Upper lobe of left lung (tissue), 6 donors: ENCODE data around the gene CD96. TPM values are rescaled to one million over a fixed set of nuclear protein-coding genes. Genes with fewer than 3 reads are reported as not detected.

Experiments
- ATAC-seq, 2 donors: fragments of 200-7000 bp; cut with Tn5 transposase; one replicate each; pipeline ENCODE4 v1.9.1; 2022; ENCODE audit warnings: mild to moderate bottlenecking in 2 of 2, moderate library complexity in 2 of 2; ENCODE audit not compliant: low FRiP score in 2 of 2
- DNase-seq, 2 donors: peaks; one replicate each; pipeline ENCODE4 v3.0.0-alpha.2; 2019 to 2020
- H3K27ac ChIP-seq, 4 donors: fragments of 200-600 bp; sonication (generic); one replicate each; pipeline ENCODE4 v1.5.1; 2016 to 2019
- H3K27me3 ChIP-seq, 4 donors: fragments of 200-600 bp; sonication (generic); one replicate each; pipeline ENCODE4 v1.5.1; 2017 to 2019
- H3K36me3 ChIP-seq, 4 donors: fragments of 200-600 bp; sonication (generic); one replicate each; pipeline ENCODE4 v1.5.1; 2016 to 2019
- H3K4me1 ChIP-seq, 4 donors: fragments of 200-600 bp; sonication (generic); one replicate each; pipeline ENCODE4 v1.5.1; 2018 to 2019
- H3K4me3 ChIP-seq, 4 donors: fragments of 200-600 bp; sonication (generic); one replicate each; pipeline ENCODE4 v1.5.1; 2017 to 2019; ENCODE audit warnings: mild to moderate bottlenecking in 2 of 4, moderate library complexity in 1 of 4
- H3K9me3 ChIP-seq, 4 donors: fragments of 200-600 bp; sonication (generic); one replicate each; pipeline ENCODE4 v1.5.1; 2018 to 2019
- CTCF ChIP-seq, 6 experiments: fragments of 450-650 bp in 4 of 6; fragments of 200-600 bp in 2 of 6; sonication (generic) in 2 of 6; IDR thresholded peaks; one replicate each; pipeline ENCODE4 v1.5.1; 2016 to 2019; ENCODE audit warnings: antibody characterized with exemption in 6 of 6
- EP300 ChIP-seq, 4 donors: sonication (generic); formaldehyde crosslinking; IDR thresholded peaks; one replicate each; pipeline ENCODE4 v1.5.1; 2017; ENCODE audit warnings: antibody characterized with exemption in 4 of 4, control low read depth in 2 of 4
- POLR2A ChIP-seq, 4 donors: fragments of 450-650 bp; IDR thresholded peaks; one replicate each; pipeline ENCODE4 v1.5.1; 2016 to 2017; ENCODE audit warnings: antibody characterized with exemption in 4 of 4, mild to moderate bottlenecking in 2 of 4
- POLR2AphosphoS5 ChIP-seq, 2 donors: sonication (generic); formaldehyde crosslinking; IDR thresholded peaks; one replicate each; pipeline ENCODE4 v1.5.1; 2017; ENCODE audit warnings: antibody characterized with exemption in 2 of 2
- WGBS, 2 donors: methylation state at CpG; one replicate each; pipeline ENCODE4 v1.1.5; 2017 to 2018; 5-methylcytosine and 5-hydroxymethylcytosine counted together
- total RNA-seq, 6 donors: library from RNA; depleted of rRNA in 4 of 6; stranded (reverse); fragments of >200 nt in 4 of 6; gene quantifications; one replicate each; pipeline versions ENCODE4 v1.1.0 to v1.2.1, GENCODE V29; 2016 to 2021
- donor health status: DM: no; HTN: no; CAD: no; lungs with moderate emphysema.
- donor health status: DM: no; HTN: yes; CAD: no; lungs with severe emphysema.

Gene CD96
- total RNA-seq, 6 donors from 2014 or later, result 2.4 to 18.2 (median 4.4) TPM

GRCh38 chr3:111692593-111693552 lies 150.9 kb downstream of the CD96 start:
- Histone ChIP-seq H3K4me3 (no peak overlapping the region), H3K4me1 (no peaks in the 10 kb centered on the region), H3K9me3 (no peaks in the 10 kb centered on the region), H3K27ac (no peak overlapping the region), H3K27me3 (no peaks in the 10 kb centered on the region), H3K36me3 (no peaks in the 10 kb centered on the region)
- DNase-seq (no peak), ATAC-seq (no peak)
- WGBS, 2 donors, result 77 to 81% methylated on average over 8 of the region's 8 CpGs
- no peak for TF ChIP-seq POLR2AphosphoS5 (IDR thresholded peaks at IDR 0.05)
- TF ChIP-seq POLR2A (IDR thresholded peaks at IDR 0.05), result no peak
- TF ChIP-seq CTCF (IDR thresholded peaks at IDR 0.05), result no peak
- no peak for TF ChIP-seq EP300 (IDR thresholded peaks at IDR 0.05)

GRCh38 chr3:111694471-111694870 lies 152.5 kb downstream of the CD96 start:
- WGBS, 2 donors, result 95% methylated on average over 2 of the region's 2 CpGs; no CpG with 5 or more reads in 1 of the 2 donors
- H3K9me3 ChIP-seq, result no peaks in the 10 kb centered on the region
- no peaks in the 10 kb centered on the region for H3K27me3 ChIP-seq
- no peak for ATAC-seq
- no peak overlapping the region for H3K4me3 ChIP-seq
- no peaks in the 10 kb centered on the region for H3K36me3 ChIP-seq
- no peaks in the 10 kb centered on the region for H3K4me1 ChIP-seq
- no peak for DNase-seq
- no peak overlapping the region for H3K27ac ChIP-seq
- no peak for TF ChIP-seq POLR2A (IDR thresholded peaks at IDR 0.05)
- no peak for TF ChIP-seq EP300 (IDR thresholded peaks at IDR 0.05)
- no peak for TF ChIP-seq CTCF (IDR thresholded peaks at IDR 0.05)
- TF ChIP-seq POLR2AphosphoS5 (IDR thresholded peaks at IDR 0.05), result no peak

- H3K36me3 ChIP-seq, result no peaks in the 10 kb centered on the region
- H3K9me3 ChIP-seq, result no peaks in the 10 kb centered on the region
- 67 to 70% methylated on average over 1 of the region's 1 CpG for WGBS, 2 donors
- H3K27me3 ChIP-seq, result no peaks in the 10 kb centered on the region
- no peak for ATAC-seq
- H3K27ac ChIP-seq, result no peak overlapping the region
- H3K4me1 ChIP-seq, result no peaks in the 10 kb centered on the region
- no peak overlapping the region for H3K4me3 ChIP-seq
- DNase-seq, result no peak
- TF ChIP-seq CTCF (IDR thresholded peaks at IDR 0.05), result no peak
- no peak for TF ChIP-seq EP300 (IDR thresholded peaks at IDR 0.05)
- no peak for TF ChIP-seq POLR2A (IDR thresholded peaks at IDR 0.05)
- no peak for TF ChIP-seq POLR2AphosphoS5 (IDR thresholded peaks at IDR 0.05)
Observed at GRCh38 chr3:111695636-111696117, 153.7 kb downstream of the CD96 start.

- no peak for DNase-seq
- TF ChIP-seq POLR2A (IDR thresholded peaks at IDR 0.05), result no peak
- TF ChIP-seq CTCF (IDR thresholded peaks at IDR 0.05), result no peak
- no peak for TF ChIP-seq EP300 (IDR thresholded peaks at IDR 0.05)
- TF ChIP-seq POLR2AphosphoS5 (IDR thresholded peaks at IDR 0.05), result no peak
Observed at GRCh38 chr3:111700054-111700453, 158.1 kb downstream of the CD96 start.

More at GRCh38 chr3:111700054-111700453, 158.1 kb downstream of the CD96 start:
- Histone ChIP-seq H3K4me3 (no peak overlapping the region), H3K27me3 (no peaks in the 10 kb centered on the region), H3K27ac (no peak overlapping the region), H3K9me3 (no peaks in the 10 kb centered on the region), H3K4me1 (no peaks in the 10 kb centered on the region), H3K36me3 (no peaks in the 10 kb centered on the region)
- 70 to 77% methylated on average over 3 of the region's 3 CpGs for WGBS, 2 donors
- ATAC-seq, result no peak
